Parathyroid adenoma (tissue), 2 donors: ENCODE measurements around the gene USHBP1.
A peak's percentile ranks its signal among the peaks of the same experiment; 100 is the strongest.

ENCODE experiments used
- H2AFZ ChIP-seq: fragments of 300-600 bp; sonication (generic); one replicate; pipeline ENCODE4 v1.7.0; 2017; ENCODE audit warnings: antibody characterized with exemption, mild to moderate bottlenecking
- H3K27ac ChIP-seq: fragments of 300-600 bp; sonication (generic); one replicate; pipeline ENCODE4 v1.7.0; 2017
- H3K27me3 ChIP-seq: fragments of 300-600 bp; sonication (generic); one replicate; pipeline ENCODE4 v1.7.0; 2017; ENCODE audit warnings: low read length; ENCODE audit not compliant: control insufficient read depth, insufficient read depth
- H3K36me3 ChIP-seq: fragments of 300-600 bp; sonication (generic); one replicate; pipeline ENCODE4 v1.7.0; 2017; ENCODE audit warnings: low read length; ENCODE audit not compliant: control insufficient read depth, insufficient read depth
- H3K4me1 ChIP-seq: fragments of 300-600 bp; sonication (generic); one replicate; pipeline ENCODE4 v1.7.0; 2017; ENCODE audit warnings: control low read depth
- H3K4me2 ChIP-seq: fragments of 300-600 bp; sonication (generic); one replicate; pipeline ENCODE4 v1.7.0; 2017; ENCODE audit warnings: low read length
- H3K4me3 ChIP-seq: fragments of 300-600 bp; sonication (generic); one replicate; pipeline ENCODE4 v1.7.0; 2017; ENCODE audit warnings: low read depth, low read length
- H3K79me2 ChIP-seq: fragments of 300-600 bp; sonication (generic); one replicate; pipeline ENCODE4 v1.7.0; 2017; ENCODE audit warnings: control low read depth
- H3K9ac ChIP-seq: fragments of 300-600 bp; sonication (generic); one replicate; pipeline ENCODE4 v1.7.0; 2017; ENCODE audit warnings: mild to moderate bottlenecking
- H3K9me3 ChIP-seq: fragments of 300-600 bp; sonication (generic); one replicate; pipeline ENCODE4 v1.7.0; 2017; ENCODE audit warnings: low read length; ENCODE audit not compliant: control insufficient read depth
- CTCF ChIP-seq: fragments of 300-600 bp; sonication (generic); IDR thresholded peaks from one replicate; pipeline ENCODE4 v1.7.0; 2017; ENCODE audit warnings: antibody characterized with exemption, mild to moderate bottlenecking
- donor health status: primary hyperparathyroidism.

The USHBP1 gene

GRCh38 chr19:17249887-17250548 is 14.5 kb downstream of the USHBP1 start:
- no peak overlapping the region for H3K4me3 ChIP-seq
- H3K27me3 ChIP-seq = no peaks in the 10 kb centered on the region
- TF ChIP-seq CTCF = no peak
- H2AFZ ChIP-seq = no peak overlapping the region
- peaks cover 14% of the 10 kb centered on the region for H3K4me1 ChIP-seq
- H3K27ac ChIP-seq = no peak overlapping the region
- H3K9me3 ChIP-seq = no peaks in the 10 kb centered on the region
- H3K4me2 ChIP-seq = no peak overlapping the region
- no peaks in the 10 kb centered on the region for H3K79me2 ChIP-seq
- H3K9ac ChIP-seq = no peak overlapping the region
- no peaks in the 10 kb centered on the region for H3K36me3 ChIP-seq

- peaks cover 15% of the 10 kb centered on the region for H3K4me1 ChIP-seq
These were observed 16.4 kb downstream of the USHBP1 start for GRCh38 chr19:17248011-17248776.

GRCh38 chr19:17246681-17247425 is 17.7 kb downstream of the USHBP1 start:
- H3K4me3 ChIP-seq = peak overlapping the region; percentile 74
- H3K4me2 ChIP-seq = peak overlapping the region; percentile 97
- peaks cover 15% of the 10 kb centered on the region for H3K79me2 ChIP-seq
- H3K36me3 ChIP-seq = no peaks in the 10 kb centered on the region
- H2AFZ ChIP-seq = peak overlapping the region; percentile 94
- peak overlapping the region; percentile 75 for H3K27ac ChIP-seq
- H3K9ac ChIP-seq = no peak overlapping the region
- H3K4me1 ChIP-seq = peaks cover 20% of the 10 kb centered on the region
- H3K27me3 ChIP-seq = no peaks in the 10 kb centered on the region
- no peaks in the 10 kb centered on the region for H3K9me3 ChIP-seq
- no peak for TF ChIP-seq CTCF

More at GRCh38 chr19:17248011-17248776, 16.4 kb downstream of the USHBP1 start:
- Histone ChIP-seq H3K27me3 (no peaks in the 10 kb centered on the region), H2AFZ (no peak overlapping the region), H3K36me3 (no peaks in the 10 kb centered on the region), H3K9me3 (no peaks in the 10 kb centered on the region), H3K27ac (no peak overlapping the region), H3K4me2 (no peak overlapping the region), H3K9ac (no peak overlapping the region), H3K79me2 (peaks cover 9% of the 10 kb centered on the region), H3K4me3 (no peak overlapping the region)
- no peak for TF ChIP-seq CTCF

GRCh38 chr19:17245535-17245984 is 19.0 kb downstream of the USHBP1 start, which contains the start of gene NR2F6:
TSS of gene NR2F6 (minus strand) at chr19:17245919. CDS start at chr19:17245220, 699 bp downstream.
- Histone ChIP-seq H3K9ac (peak within 1 kb of the TSS; percentile 93), H3K27me3 (no peaks in the 10 kb centered on the region), H3K79me2 (peaks cover 15% of the 10 kb centered on the region), H3K4me1 (peaks cover 20% of the 10 kb centered on the region), H3K27ac (peak within 1 kb of the TSS; percentile 87), H3K36me3 (no peaks in the 10 kb centered on the region), H2AFZ (peak within 1 kb of the TSS; percentile 94), H3K4me2 (peak within 1 kb of the TSS; percentile 97), H3K9me3 (no peaks in the 10 kb centered on the region), H3K4me3 (peak within 1 kb of the TSS; percentile 90)
- no peak for TF ChIP-seq CTCF
